Common myeloid progenitor, CD34-positive (primary cell): ENCODE results near the gene NPSR1.

Source experiments
- CTCF ChIA-PET: fragments of 350-600 bp; sonication (Branson Sonifier 250); formaldehyde crosslinking; loops from one replicate; lab custom pipeline; 2021; ENCODE audit warnings: antibody characterized with exemption; lab: Charles Lee
- POLR2A ChIA-PET: fragments of 350-600 bp; sonication (Branson Sonifier 250); formaldehyde crosslinking; loops from one replicate; lab custom pipeline; 2021; ENCODE audit warnings: antibody characterized with exemption; lab: Charles Lee
- DNase-seq, 3 donors: peaks; one replicate each; pipeline versions ENCODE4 v3.0.0 to v3.0.0-alpha.2; 2013
- H3K27ac ChIP-seq, 2 experiments: 1 replicate in 1 of 2; 2 replicates in 1 of 2; pipeline ENCODE4 v1.7.0; 2013; ENCODE audit warnings: inconsistent platforms in 2 of 2, low read length in 2 of 2, mild to moderate bottlenecking in 2 of 2, low read depth in 1 of 2, moderate library complexity in 1 of 2; ENCODE audit not compliant: severe bottlenecking in 2 of 2, insufficient read depth in 1 of 2, poor library complexity in 1 of 2
- H3K27me3 ChIP-seq, 5 experiments: replicated peaks in 2 of 5; 1 replicate in 3 of 5; 2 replicates in 2 of 5; pipeline versions ENCODE4 v1.6.1 to v1.7.0; 2013; ENCODE audit warnings: low read length in 4 of 5, mild to moderate bottlenecking in 2 of 5, moderate library complexity in 2 of 5, inconsistent platforms in 1 of 5; ENCODE audit not compliant: insufficient read depth in 5 of 5, control insufficient read depth in 4 of 5
- H3K36me3 ChIP-seq, 4 experiments: 1 replicate in 2 of 4; 2 replicates in 2 of 4; pipeline versions ENCODE4 v1.6.1 to v1.7.0; 2013; ENCODE audit warnings: low read length in 3 of 4, control low read depth in 1 of 4, mild to moderate bottlenecking in 1 of 4; ENCODE audit not compliant: control insufficient read depth in 4 of 4, insufficient read depth in 4 of 4
- H3K4me1 ChIP-seq, 4 experiments: 1 replicate in 3 of 4; 2 replicates in 1 of 4; pipeline versions ENCODE4 v1.6.1 to v1.7.1; 2013; ENCODE audit warnings: low read length in 3 of 4, mild to moderate bottlenecking in 3 of 4, control low read depth in 1 of 4, inconsistent platforms in 1 of 4, moderate library complexity in 1 of 4; ENCODE audit not compliant: control insufficient read depth in 4 of 4, insufficient read depth in 4 of 4; ENCODE audit errors: control extremely low read depth in 1 of 4
- H3K4me3 ChIP-seq, 7 experiments: 1 replicate in 4 of 7; 2 replicates in 3 of 7; pipeline versions ENCODE4 v1.5.1 to v1.7.0; 2013; ENCODE audit warnings: mild to moderate bottlenecking in 7 of 7, low read length in 6 of 7, moderate library complexity in 6 of 7, inconsistent platforms in 2 of 7, low read depth in 2 of 7, control low read depth in 1 of 7; ENCODE audit not compliant: insufficient read depth in 4 of 7, control insufficient read depth in 1 of 7; ENCODE audit errors: extremely low read depth in 1 of 7
- H3K9me3 ChIP-seq, 5 experiments: 1 replicate in 4 of 5; 2 replicates in 1 of 5; pipeline versions ENCODE4 v1.6.1 to v1.7.1; 2013; ENCODE audit warnings: low read length in 4 of 5, mild to moderate bottlenecking in 2 of 5, inconsistent platforms in 1 of 5, low read depth in 1 of 5, moderate library complexity in 1 of 5; ENCODE audit not compliant: control insufficient read depth in 4 of 5, insufficient read depth in 2 of 5; ENCODE audit errors: control extremely low read depth in 1 of 5
- WGBS: methylation state at CpG from one replicate; pipeline ENCODE4 v1.1.5; 2013; ENCODE audit not compliant: insufficient coverage; 5-methylcytosine and 5-hydroxymethylcytosine counted together

Gene NPSR1

DNA sequence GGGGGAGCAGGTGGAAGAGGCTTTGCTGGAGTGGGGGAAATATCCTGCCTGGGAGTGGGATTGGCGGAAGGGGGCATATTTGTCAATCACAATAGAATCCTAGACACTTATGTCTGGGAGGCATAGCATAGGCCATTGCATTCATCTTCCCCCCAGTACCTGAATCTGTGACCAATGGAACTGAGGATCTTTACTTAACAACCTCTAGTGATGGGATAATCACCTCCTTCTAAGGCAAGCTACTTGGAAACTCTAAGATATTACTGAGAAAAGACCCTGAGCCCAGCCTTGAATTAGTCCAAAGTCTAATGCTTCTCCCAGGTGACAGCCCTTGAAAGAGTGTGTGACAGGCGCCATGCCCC is 90.7 kb downstream of the NPSR1 start:
- 100% methylated on average over 1 of the region's 2 CpGs for WGBS
- DNase-seq: no peak
- ChIA-PET POLR2A (no interaction called here), CTCF (no interaction called here)
- Histone ChIP-seq H3K9me3 (no peaks in the 10 kb centered on the region), H3K36me3 (no peaks in the 10 kb centered on the region), H3K4me3 (no peak overlapping the region), H3K27ac (no peak overlapping the region), H3K4me1 (no peaks in the 10 kb centered on the region), H3K27me3 (no peaks in the 10 kb centered on the region)

DNA sequence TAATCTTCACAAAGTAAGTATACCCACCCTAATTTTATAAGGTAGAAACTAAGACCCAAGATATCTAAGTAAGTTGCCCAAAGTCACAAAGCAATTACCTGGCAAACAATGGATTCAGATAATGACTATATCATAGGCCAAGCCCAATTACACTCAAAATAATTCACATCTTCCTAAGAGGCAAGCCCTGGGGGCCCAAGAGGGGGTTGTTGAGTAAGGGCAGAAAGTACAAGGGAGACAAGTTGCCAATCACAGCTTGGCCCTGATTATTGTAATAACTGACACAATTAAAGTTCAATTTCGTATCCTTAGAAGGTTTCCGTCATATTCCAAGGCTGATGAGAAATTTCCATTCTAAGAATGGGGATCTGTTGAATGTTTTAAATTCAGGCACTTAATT is 91.4 kb downstream of the NPSR1 start:
- H3K4me1 ChIP-seq: no peaks in the 10 kb centered on the region
- no peaks in the 10 kb centered on the region for H3K27me3 ChIP-seq
- no peak overlapping the region for H3K4me3 ChIP-seq
- POLR2A ChIA-PET: no interaction called here
- H3K36me3 ChIP-seq: no peaks in the 10 kb centered on the region
- CTCF ChIA-PET: no interaction called here
- no CpG with 5 or more reads among the region's 2 CpGs for WGBS
- DNase-seq: no peak
- H3K27ac ChIP-seq: no peak overlapping the region
- no peaks in the 10 kb centered on the region for H3K9me3 ChIP-seq

DNA sequence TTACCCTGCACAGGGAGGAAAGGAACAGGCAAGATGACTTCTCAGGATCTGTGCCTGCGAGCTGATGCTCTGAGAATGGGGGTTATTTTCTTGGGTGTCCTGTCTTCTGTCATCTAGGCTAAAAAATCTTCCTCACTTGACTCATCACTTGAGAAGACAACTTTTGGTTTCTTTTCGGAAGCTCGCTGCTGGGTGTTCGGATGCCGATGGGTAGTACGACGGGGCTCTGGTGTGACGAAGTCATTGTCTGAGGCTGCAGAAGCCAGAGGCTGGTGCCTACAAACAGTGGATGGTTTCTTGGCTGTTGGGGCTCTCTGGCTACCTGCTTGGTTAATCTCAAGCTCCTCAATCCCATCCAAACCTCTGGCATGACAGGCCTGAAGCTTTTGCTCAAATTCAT is 92.2 kb downstream of the NPSR1 start:
- ChIA-PET CTCF (interaction anchor here (1.0 kb wide), 1 partner anchor 11 kb away, joined by 3 read pairs; no protein-coding TSS in a partner anchor), POLR2A (no interaction called here)
- 98% methylated on average over 8 of the region's 8 CpGs for WGBS
- Histone ChIP-seq H3K4me1 (no peaks in the 10 kb centered on the region), H3K9me3 (no peaks in the 10 kb centered on the region), H3K27me3 (no peaks in the 10 kb centered on the region), H3K27ac (no peak overlapping the region), H3K4me3 (no peak overlapping the region), H3K36me3 (no peaks in the 10 kb centered on the region)
- DNase-seq: no peak

DNA sequence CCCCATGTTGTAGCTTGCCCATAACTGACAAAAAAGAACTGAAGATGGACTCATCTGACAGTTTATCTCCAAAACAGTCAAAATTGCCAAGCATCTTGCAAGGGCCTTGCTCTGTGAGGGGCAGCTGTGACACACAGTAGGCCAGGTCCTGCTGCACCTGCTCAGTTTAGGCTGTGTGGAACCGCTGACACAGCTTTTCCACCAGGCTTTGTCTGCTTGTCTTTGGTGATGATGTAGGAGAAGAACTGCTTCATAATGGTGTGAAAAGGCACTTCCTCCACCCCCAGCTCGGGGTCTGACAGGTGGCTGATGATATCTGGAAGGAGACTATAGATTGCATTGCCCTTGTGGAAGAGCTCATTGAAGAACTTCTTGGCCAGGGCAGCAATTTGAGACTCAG is 92.6 kb downstream of the NPSR1 start:
- CTCF ChIA-PET: interaction anchor here (1.0 kb wide), 1 partner anchor 11 kb away, joined by 3 read pairs; no protein-coding TSS in a partner anchor
- H3K27ac ChIP-seq: no peak overlapping the region
- no peaks in the 10 kb centered on the region for H3K27me3 ChIP-seq
- no peaks in the 10 kb centered on the region for H3K9me3 ChIP-seq
- POLR2A ChIA-PET: no interaction called here
- DNase-seq: no peak
- no peaks in the 10 kb centered on the region for H3K36me3 ChIP-seq
- no peak overlapping the region for H3K4me3 ChIP-seq
- no CpG with 5 or more reads among the region's 2 CpGs for WGBS
- H3K4me1 ChIP-seq: no peaks in the 10 kb centered on the region

DNA sequence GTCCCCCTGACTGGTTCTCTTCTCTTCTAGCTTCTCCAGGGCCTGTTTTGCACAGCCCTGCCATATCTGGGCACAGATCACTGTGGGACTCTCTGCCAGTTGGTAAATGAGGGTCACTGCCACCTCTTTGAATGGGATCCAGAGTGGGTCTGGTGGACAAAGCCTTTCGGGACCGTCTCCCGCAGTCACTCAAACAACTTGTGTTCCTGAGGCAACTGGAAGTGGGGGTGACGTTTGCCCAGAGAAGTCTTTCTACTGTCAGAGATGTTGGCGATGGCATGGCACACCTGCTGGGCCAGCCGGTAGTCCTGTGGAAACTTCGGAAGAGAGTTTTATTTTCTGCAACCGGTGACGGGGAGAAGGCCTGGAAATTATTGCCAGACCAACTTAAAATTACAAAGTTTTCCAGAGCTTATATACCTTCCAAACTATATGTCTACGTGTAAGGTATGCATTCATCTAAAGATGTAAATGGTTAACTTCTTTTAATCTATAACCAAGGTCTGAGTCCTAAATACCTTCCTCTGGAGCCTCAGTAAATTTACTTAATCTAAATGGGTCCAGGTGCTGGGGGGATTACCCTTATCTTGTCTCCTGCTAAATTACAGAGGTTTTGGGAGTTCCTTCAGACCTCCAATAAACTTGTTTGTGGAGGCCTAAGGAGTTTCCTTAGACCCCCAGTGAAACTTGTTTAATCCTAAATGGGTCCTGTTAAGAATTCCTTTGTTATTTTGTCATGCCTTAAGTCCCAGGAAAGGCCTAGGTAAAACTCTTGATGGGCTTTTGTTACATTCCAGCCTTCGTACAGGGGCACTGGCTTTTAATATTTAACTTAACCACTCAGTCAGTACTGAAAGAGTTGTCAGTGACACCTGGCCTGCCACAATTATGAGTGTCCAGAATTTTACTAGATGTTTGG is 94.0 kb downstream of the NPSR1 start:
- CTCF ChIA-PET: no interaction called here
- 96% methylated on average over 7 of the region's 11 CpGs for WGBS
- H3K9me3 ChIP-seq: no peaks in the 10 kb centered on the region

DNA sequence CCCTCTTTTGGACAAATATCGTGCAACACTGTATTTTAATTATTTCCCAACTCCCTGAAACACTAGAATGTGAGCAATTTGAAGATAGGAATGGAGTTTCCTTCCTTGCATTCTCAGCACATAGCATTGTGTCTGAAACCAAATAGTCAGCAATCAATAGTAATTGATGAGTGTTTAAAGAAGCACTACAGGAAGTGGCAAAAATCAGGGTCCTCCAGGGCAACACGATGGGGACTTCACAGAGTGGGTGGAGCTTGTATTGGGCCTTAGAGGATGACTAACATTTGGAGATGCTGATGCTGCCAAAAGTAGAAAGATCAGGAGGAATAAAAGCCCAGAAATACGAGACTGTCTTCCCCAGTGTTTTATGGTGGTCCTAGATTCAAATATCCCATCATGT is 94.9 kb downstream of the NPSR1 start:
- ChIA-PET CTCF (no interaction called here), POLR2A (no interaction called here)
- DNase-seq: no peak
- Histone ChIP-seq H3K27me3 (peaks cover 0 to 2% (median 0%) of the 10 kb centered on the region in 5 experiments), H3K27ac (no peak overlapping the region), H3K9me3 (no peaks in the 10 kb centered on the region), H3K4me1 (no peaks in the 10 kb centered on the region), H3K4me3 (no peak overlapping the region), H3K36me3 (no peaks in the 10 kb centered on the region)
- WGBS: 9% methylated on average over 1 of the region's 3 CpGs

More for the DNA sequence above, 94.0 kb downstream of the NPSR1 start:
- Histone ChIP-seq H3K4me1 (no peaks in the 10 kb centered on the region), H3K27ac (no peak overlapping the region), H3K27me3 (peaks cover 0 to 2% (median 0%) of the 10 kb centered on the region in 5 experiments), H3K36me3 (no peaks in the 10 kb centered on the region), H3K4me3 (no peak overlapping the region)
- POLR2A ChIA-PET: no interaction called here
- DNase-seq: no peak

DNA sequence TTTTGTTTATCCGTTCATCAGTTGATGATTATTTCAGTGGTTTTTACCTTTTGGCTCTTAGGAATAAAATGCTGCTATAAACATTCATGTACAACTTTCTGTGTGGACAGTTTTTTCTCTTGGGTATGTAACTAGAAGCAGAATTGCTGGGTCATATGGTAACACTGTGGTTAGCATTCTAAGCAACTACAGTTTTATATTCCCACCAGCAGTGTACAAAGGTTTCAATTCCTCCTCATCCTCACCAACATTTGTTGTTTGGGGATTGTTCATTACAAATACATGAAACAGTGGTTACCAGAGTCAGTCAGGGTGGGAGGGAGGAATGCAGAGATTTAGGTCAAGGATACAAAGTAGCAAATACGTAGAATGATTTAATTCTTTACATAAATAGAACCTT is 97.0 kb downstream of the NPSR1 start:
- Histone ChIP-seq H3K27ac (no peak overlapping the region), H3K4me1 (no peaks in the 10 kb centered on the region), H3K4me3 (no peak overlapping the region), H3K36me3 (no peaks in the 10 kb centered on the region), H3K9me3 (no peaks in the 10 kb centered on the region), H3K27me3 (peaks cover 0 to 2% (median 0%) of the 10 kb centered on the region in 5 experiments)
- DNase-seq: no peak
- WGBS: no CpG with 5 or more reads among the region's 2 CpGs
- ChIA-PET CTCF (no interaction called here), POLR2A (no interaction called here)
